Uterus (tissue), 4 donors: Measurements from ENCODE around the gene FBXW8. TPM values are rescaled to one million over a fixed set of nuclear protein-coding genes. Genes with fewer than 3 reads are reported as not detected.

Experiments
- DNase-seq, 2 donors: peaks; one replicate each; pipeline ENCODE4 v3.0.0-alpha.2; 2019 to 2020
- H3K27ac ChIP-seq, 2 donors: fragments of 200-600 bp; sonication (generic); 1 replicate in 1 of 2; 2 replicates in 1 of 2; pipeline ENCODE4 v1.5.1; 2016 to 2018
- H3K27me3 ChIP-seq, 2 donors: fragments of 200-600 bp; sonication (generic); one replicate each; pipeline ENCODE4 v1.5.1; 2018 to 2019; ENCODE audit warnings: control low read depth in 1 of 2
- H3K36me3 ChIP-seq, 2 donors: fragments of 200-600 bp; sonication (generic); one replicate each; pipeline ENCODE4 v1.5.1; 2019; ENCODE audit warnings: control low read depth in 1 of 2
- H3K4me1 ChIP-seq, 2 donors: fragments of 200-600 bp; sonication (generic); one replicate each; pipeline ENCODE4 v1.5.1; 2018 to 2019; ENCODE audit warnings: control low read depth in 1 of 2
- H3K4me3 ChIP-seq, 2 donors: fragments of 200-600 bp; sonication (generic); 1 replicate in 1 of 2; 2 replicates in 1 of 2; pipeline ENCODE4 v1.5.1; 2018 to 2019; ENCODE audit warnings: mild to moderate bottlenecking in 1 of 2
- H3K9me3 ChIP-seq, 2 donors: fragments of 200-600 bp; sonication (generic); one replicate each; pipeline ENCODE4 v1.5.1; 2019; ENCODE audit warnings: control low read depth in 1 of 2
- CTCF ChIP-seq, 4 experiments: fragments of 200-600 bp in 2 of 4; fragments of 450-650 bp in 2 of 4; sonication (generic) in 2 of 4; IDR thresholded peaks; one replicate each; pipeline ENCODE4 v1.5.1; 2016 to 2019; ENCODE audit warnings: antibody characterized with exemption in 4 of 4, mild to moderate bottlenecking in 2 of 4, moderate library complexity in 1 of 4
- POLR2A ChIP-seq, 2 donors: fragments of 450-650 bp; IDR thresholded peaks; one replicate each; pipeline ENCODE4 v1.6.1; 2016; ENCODE audit warnings: antibody characterized with exemption in 2 of 2, mild to moderate bottlenecking in 1 of 2, moderate library complexity in 1 of 2
- intact Hi-C: fragments of 100-400 bp; cut with DNase I; formaldehyde crosslinking; loops from one replicate; pipeline ENCODE4 v1.15.1; 2023; ENCODE audit warnings: low total_unique reads
- total RNA-seq, 4 donors: library from RNA; depleted of rRNA in 3 of 4; stranded (reverse); fragments of >200 nt in 3 of 4; gene quantifications; one replicate each; pipeline versions ENCODE4 v1.1.0 to v1.2.4, GENCODE V29; 2014 to 2023
- donor health status: DM: yes; HTN: yes; CAD: no.

The FBXW8 gene
- total RNA-seq, 4 donors from 2014 or later = 5.9 to 28.0 (median 15.3) TPM

GRCh38 chr12:116916714-116917114 is 6.0 kb downstream of the FBXW8 start:
- intact Hi-C loops = no loop called here
- Histone ChIP-seq H3K27ac (no peak overlapping the region), H3K4me1 (no peaks in the 10 kb centered on the region), H3K36me3 (no peaks in the 10 kb centered on the region), H3K27me3 (no peaks in the 10 kb centered on the region), H3K9me3 (no peaks in the 10 kb centered on the region), H3K4me3 (no peak overlapping the region)
- no peak for DNase-seq
- TF ChIP-seq CTCF (IDR thresholded peaks at IDR 0.05) = no peak
- no peak for TF ChIP-seq POLR2A (IDR thresholded peaks at IDR 0.05)

GRCh38 chr12:116918464-116918863 is 7.7 kb downstream of the FBXW8 start:
- Histone ChIP-seq H3K27me3 (no peaks in the 10 kb centered on the region), H3K27ac (no peak overlapping the region), H3K4me1 (no peaks in the 10 kb centered on the region), H3K36me3 (no peaks in the 10 kb centered on the region), H3K4me3 (no peak overlapping the region), H3K9me3 (no peaks in the 10 kb centered on the region)
- TF ChIP-seq CTCF (IDR thresholded peaks at IDR 0.05) (no peak), POLR2A (IDR thresholded peaks at IDR 0.05) (no peak)
- intact Hi-C loops = no loop called here
- DNase-seq = no peak

GRCh38 chr12:116919247-116919661 is 8.5 kb downstream of the FBXW8 start:
- no peak for TF ChIP-seq CTCF (IDR thresholded peaks at IDR 0.05)
- TF ChIP-seq POLR2A (IDR thresholded peaks at IDR 0.05) = no peak
- Histone ChIP-seq H3K4me3 (no peak overlapping the region), H3K4me1 (no peaks in the 10 kb centered on the region), H3K9me3 (no peaks in the 10 kb centered on the region), H3K27ac (no peak overlapping the region), H3K36me3 (no peaks in the 10 kb centered on the region), H3K27me3 (no peaks in the 10 kb centered on the region)
- intact Hi-C loops = no loop called here
- no peak for DNase-seq

GRCh38 chr12:116919706-116920485 is 9.1 kb downstream of the FBXW8 start:
- intact Hi-C loops = no loop called here
- no peak overlapping the region for H3K27ac ChIP-seq
- no peak overlapping the region for H3K4me3 ChIP-seq
- DNase-seq = no peak
- H3K9me3 ChIP-seq = no peaks in the 10 kb centered on the region
- no peaks in the 10 kb centered on the region for H3K27me3 ChIP-seq
- no peaks in the 10 kb centered on the region for H3K36me3 ChIP-seq
- no peaks in the 10 kb centered on the region for H3K4me1 ChIP-seq
- no peak for TF ChIP-seq POLR2A (IDR thresholded peaks at IDR 0.05)
- no peak for TF ChIP-seq CTCF (IDR thresholded peaks at IDR 0.05)

GRCh38 chr12:116920939-116921338 is 10.2 kb downstream of the FBXW8 start:
- Histone ChIP-seq H3K27ac (no peak overlapping the region), H3K36me3 (no peaks in the 10 kb centered on the region), H3K27me3 (no peaks in the 10 kb centered on the region), H3K4me3 (no peak overlapping the region), H3K4me1 (no peaks in the 10 kb centered on the region), H3K9me3 (no peaks in the 10 kb centered on the region)
- no peak for TF ChIP-seq CTCF (IDR thresholded peaks at IDR 0.05)
- no peak for TF ChIP-seq POLR2A (IDR thresholded peaks at IDR 0.05)
- intact Hi-C loops = no loop called here
- no peak for DNase-seq
